ENCODE data around the gene SLC34A1. TPM values are rescaled to one million over a fixed set of nuclear protein-coding genes. Genes with fewer than 3 reads are reported as not detected.
"Not testable (repeated sequence)": the region's sequence is repeated elsewhere in the genome, so short reads cannot be mapped to it uniquely, and the experiment has no call there.

SLC34A1 gene
- total RNA-seq, 3 donors from 2014 or later = not detected

DNA sequence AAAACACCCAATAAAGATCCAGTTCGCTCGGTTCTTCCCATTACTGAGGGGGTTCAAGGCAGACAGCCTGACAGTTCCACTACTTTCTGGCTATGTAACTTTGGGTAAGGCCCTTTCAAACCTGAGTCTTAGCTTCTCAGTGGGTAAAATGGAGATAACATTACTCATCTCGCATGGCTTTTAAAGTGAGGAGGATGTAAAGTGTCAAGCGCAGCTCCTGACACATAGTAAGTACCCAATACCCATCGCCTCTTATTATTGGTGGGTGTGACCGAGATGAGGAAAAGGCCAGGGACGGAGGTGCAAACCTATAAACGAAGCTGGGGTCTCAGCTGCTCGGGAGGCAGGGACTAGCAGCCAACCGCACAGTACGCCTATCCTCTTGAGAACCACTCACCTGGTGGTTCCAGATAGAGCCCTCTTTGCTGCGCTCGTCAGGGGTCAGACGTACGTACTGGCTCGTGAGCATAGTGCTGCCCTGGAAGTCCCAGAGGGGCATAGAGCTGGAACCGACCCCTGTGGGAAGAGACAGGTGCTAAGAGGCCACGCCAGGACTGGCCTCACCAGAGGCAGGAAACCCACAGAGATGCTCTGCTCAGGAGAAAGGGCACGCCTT is 33.4 kb upstream of the SLC34A1 start:
- DNase-seq (no peak), ATAC-seq (peak; percentile 6 to 7)
- peaks cover 20% of the 10 kb centered on the region for H3K36me3 Mint-ChIP-seq (ENCODE audit: insufficient read depth)
- no peaks in the 10 kb centered on the region for H3K27me3 Mint-ChIP-seq (ENCODE audit: low read depth)
- H3K9me3 Mint-ChIP-seq = no peaks in the 10 kb centered on the region
- peaks cover 58% of the 10 kb centered on the region for H3K4me1 Mint-ChIP-seq (ENCODE audit: low read depth)
- peak overlapping the region; percentile 97 for H3K4me3 Mint-ChIP-seq

DNA sequence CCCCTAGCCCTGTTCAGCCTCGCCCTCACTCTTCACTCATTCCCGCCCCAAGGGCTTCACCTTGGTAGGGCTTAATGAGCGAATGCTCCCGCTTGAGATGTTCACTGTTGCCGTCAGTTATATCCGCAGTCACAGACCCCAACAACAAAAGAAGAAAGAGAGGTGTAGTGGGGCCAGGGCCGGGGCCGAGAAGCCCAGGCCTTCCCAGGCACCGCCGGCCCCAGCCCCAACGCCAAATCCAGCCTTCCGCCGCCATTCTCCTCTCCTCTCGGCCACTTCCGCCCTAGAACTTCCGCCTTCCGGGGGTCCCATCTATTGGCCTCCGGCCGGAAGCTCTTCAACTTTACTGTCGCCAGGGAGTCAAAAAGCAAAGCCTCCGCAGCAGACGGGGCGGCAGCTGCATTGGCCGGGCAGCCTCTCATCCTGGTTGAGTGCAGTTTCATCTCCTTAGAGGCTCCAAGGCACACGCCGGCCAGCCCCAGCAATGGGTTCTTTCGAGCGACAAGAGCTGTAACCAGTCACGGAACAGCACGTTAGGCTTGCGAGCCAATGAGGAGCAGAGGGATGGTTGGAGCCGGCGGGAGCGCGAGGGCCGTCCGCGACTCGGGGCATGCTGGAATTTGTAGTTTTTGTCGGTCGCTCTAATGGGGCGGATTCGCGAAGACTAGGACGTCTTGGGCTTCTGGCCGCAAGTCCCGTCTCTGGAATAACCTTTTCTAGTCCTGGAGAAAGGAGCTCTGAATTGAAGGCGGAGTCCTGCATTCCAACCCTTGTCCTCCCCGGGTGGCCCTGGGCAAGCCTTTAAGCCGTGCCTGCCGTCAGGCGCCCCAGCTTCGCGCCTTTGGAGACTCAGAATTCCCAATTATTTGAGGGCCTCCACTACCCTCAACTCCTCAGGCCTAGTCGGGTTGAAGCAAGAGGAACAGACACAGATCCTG is 32.6 kb upstream of the SLC34A1 start, which contains the start of gene LMAN2:
Gene LMAN2 (minus strand): TSS at position 277 of the 938 bp plus-strand sequence. CDS start 21 bp downstream, at position 256.
- ATAC-seq (peak; percentile 97 to 98), DNase-seq (peak; percentile 82)
- H3K4me1 Mint-ChIP-seq (ENCODE audit: low read depth) = peaks cover 61% of the 10 kb centered on the region
- H3K4me3 Mint-ChIP-seq = peak within 1 kb of the TSS; percentile 97
- H3K9me3 Mint-ChIP-seq = no peaks in the 10 kb centered on the region
- H3K36me3 Mint-ChIP-seq (ENCODE audit: insufficient read depth) = peaks cover 19% of the 10 kb centered on the region
- H3K27me3 Mint-ChIP-seq (ENCODE audit: low read depth) = no peaks in the 10 kb centered on the region

DNA sequence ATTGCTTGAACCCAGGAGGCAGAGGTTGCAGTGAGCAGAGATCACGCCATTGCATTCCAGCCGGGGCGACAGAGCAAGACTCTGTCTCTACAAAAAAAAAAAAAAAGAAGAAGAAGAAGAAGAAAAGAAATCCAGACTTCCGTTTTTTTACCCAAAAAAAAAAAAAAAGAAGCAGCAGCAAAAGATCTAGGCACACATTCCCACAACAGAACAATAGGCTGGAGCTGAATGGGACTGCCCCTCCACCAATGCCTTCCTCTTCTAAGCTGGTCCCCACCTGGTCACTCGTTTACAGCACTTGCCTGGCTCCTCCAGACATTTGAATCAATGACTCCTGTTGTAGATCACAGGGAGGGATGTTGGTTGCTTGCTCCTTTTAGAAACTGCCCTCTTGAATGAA is 31.1 kb upstream of the SLC34A1 start:
- Mint-ChIP-seq H3K27me3 (ENCODE audit: low read depth) (no peaks in the 10 kb centered on the region), H3K4me3 (no peak overlapping the region), H3K36me3 (ENCODE audit: insufficient read depth) (peaks cover 10% of the 10 kb centered on the region), H3K9me3 (no peaks in the 10 kb centered on the region), H3K4me1 (ENCODE audit: low read depth) (peaks cover 62% of the 10 kb centered on the region)
- ATAC-seq (no peak), DNase-seq (no peak)

DNA sequence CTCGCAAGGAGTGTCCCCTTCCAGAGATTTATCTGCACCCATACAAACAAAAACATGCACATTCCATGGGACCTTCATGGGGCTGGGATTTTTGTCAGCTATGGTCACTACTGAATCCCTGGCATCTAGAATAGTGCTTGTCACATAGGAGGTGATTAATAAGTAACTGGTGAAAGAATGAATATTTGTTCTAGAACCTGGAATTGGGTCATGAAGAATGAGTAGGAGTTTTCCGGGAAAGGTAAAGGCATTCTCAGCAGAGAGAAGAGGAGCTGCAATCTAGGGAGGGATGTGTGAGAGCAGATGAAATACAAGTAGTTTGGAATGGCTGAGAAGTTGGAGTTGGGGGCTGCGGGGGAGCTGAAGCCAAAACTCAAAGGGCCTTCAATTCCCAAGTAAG is 30.0 kb upstream of the SLC34A1 start:
- Mint-ChIP-seq H3K4me3 (no peak overlapping the region), H3K9me3 (no peaks in the 10 kb centered on the region), H3K4me1 (ENCODE audit: low read depth) (peaks cover 65% of the 10 kb centered on the region), H3K27me3 (ENCODE audit: low read depth) (no peaks in the 10 kb centered on the region), H3K36me3 (ENCODE audit: insufficient read depth) (peaks cover 6% of the 10 kb centered on the region)
- DNase-seq (no peak), ATAC-seq (no peak)

DNA sequence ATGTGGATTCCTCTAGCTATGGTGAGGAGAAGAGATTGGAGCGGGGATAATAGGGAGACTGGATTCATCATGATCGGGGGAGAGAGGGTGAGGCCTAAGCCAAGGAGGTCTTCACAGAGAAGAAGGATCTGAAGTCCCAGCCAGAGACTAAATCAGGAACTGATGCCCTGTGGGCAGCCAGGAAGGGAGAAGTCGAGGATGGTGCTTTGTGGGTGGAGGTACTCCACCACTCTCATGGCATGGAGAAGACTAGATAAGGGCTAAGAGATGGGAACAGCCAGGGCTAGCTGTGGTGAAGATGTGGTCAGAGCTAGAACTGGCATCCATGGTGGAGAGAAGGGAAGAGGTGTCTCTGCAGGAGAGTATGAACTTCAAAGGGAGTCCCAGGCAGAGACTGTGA is 29.5 kb upstream of the SLC34A1 start:
- no peak overlapping the region for H3K4me3 Mint-ChIP-seq
- ATAC-seq (no peak), DNase-seq (no peak)
- peaks cover 65% of the 10 kb centered on the region for H3K4me1 Mint-ChIP-seq (ENCODE audit: low read depth)
- H3K27me3 Mint-ChIP-seq (ENCODE audit: low read depth) = no peaks in the 10 kb centered on the region
- H3K36me3 Mint-ChIP-seq (ENCODE audit: insufficient read depth) = peaks cover 3% of the 10 kb centered on the region
- H3K9me3 Mint-ChIP-seq = no peaks in the 10 kb centered on the region

DNA sequence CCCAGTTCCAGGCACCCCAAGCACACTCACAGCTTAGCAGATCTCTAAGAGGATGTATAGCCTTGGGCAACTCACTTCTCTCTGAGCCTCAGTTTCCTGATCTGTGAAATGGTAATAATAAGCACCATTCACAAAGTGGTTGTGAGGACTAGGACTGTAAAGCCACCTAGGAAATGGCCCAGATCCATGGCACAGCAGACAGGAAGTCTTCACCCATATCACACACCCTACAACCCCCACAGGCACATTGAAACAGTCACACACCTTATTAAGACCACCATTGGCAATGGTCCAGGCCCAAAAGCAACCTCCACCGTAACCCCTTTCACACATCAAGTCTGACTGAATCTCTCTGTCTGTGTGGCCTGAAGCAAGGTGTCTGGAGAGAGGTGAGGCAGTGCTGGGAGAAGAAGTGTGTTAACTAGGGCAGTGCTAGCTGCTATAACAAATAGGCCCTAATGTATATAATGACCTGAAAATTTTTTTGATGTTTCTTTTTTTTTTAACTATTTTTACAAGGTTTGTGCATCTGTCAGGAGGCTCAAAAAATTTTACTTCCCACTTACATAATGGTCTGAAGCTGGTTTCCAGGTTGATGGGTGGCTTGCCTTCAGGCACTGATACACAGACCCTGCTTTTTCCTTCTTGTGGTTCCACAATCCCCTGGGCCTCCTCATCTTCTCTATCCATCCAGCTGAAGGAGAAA is 28.9 kb upstream of the SLC34A1 start:
- peaks cover 65% of the 10 kb centered on the region for H3K4me1 Mint-ChIP-seq (ENCODE audit: low read depth)
- no peak overlapping the region for H3K4me3 Mint-ChIP-seq
- no peaks in the 10 kb centered on the region for H3K27me3 Mint-ChIP-seq (ENCODE audit: low read depth)
- ATAC-seq (no peak), DNase-seq (no peak)
- H3K9me3 Mint-ChIP-seq = no peaks in the 10 kb centered on the region
- H3K36me3 Mint-ChIP-seq (ENCODE audit: insufficient read depth) = peaks cover 4% of the 10 kb centered on the region

DNA sequence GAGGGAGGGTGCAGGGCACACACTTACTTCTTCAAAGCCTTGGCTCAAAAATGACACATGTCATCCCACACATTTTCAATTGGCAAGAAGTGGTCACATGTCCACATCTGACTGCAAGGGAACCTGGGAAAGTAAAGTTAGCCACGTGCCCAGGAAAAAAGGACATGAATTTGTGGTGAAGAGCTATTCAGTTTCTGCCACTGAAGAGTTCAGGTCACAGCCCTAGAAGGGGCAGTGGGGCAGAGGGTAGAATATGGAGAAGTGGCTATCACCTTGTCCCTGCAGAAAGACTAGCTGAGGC is 28.4 kb upstream of the SLC34A1 start:
- H3K36me3 Mint-ChIP-seq (ENCODE audit: insufficient read depth) = peaks cover 4% of the 10 kb centered on the region
- ATAC-seq = no peak
- H3K27me3 Mint-ChIP-seq (ENCODE audit: low read depth) = no peaks in the 10 kb centered on the region
- H3K4me1 Mint-ChIP-seq (ENCODE audit: low read depth) = peaks cover 64% of the 10 kb centered on the region
- H3K9me3 Mint-ChIP-seq = no peaks in the 10 kb centered on the region
- no peak overlapping the region for H3K4me3 Mint-ChIP-seq
- DNase-seq = no peak

DNA sequence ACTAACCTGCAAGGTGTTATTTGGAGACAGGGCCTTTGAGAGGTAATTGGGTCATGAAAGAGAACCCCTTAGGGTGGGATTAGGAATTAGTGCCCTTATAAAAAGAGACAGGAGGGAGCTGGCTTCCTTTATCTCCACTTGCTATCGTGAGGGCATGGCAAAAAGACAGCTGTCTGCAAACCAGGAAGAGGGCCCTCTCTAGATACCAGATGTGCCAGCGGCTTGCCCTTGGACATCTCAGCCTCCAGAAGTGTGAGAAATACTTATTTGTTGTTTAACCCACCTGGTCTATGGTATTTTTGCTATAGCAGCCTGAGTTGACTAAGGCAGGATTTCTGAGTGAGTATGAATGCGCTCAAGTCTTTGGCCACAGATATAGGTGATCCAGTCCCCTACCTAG is 27.5 kb upstream of the SLC34A1 start:
- DNase-seq = no peak
- Mint-ChIP-seq H3K4me1 (ENCODE audit: low read depth) (peaks cover 72% of the 10 kb centered on the region), H3K36me3 (ENCODE audit: insufficient read depth) (peaks cover 4% of the 10 kb centered on the region), H3K27me3 (ENCODE audit: low read depth) (no peaks in the 10 kb centered on the region), H3K4me3 (peak overlapping the region; percentile 84), H3K9me3 (no peaks in the 10 kb centered on the region)
- no peak for ATAC-seq

DNA sequence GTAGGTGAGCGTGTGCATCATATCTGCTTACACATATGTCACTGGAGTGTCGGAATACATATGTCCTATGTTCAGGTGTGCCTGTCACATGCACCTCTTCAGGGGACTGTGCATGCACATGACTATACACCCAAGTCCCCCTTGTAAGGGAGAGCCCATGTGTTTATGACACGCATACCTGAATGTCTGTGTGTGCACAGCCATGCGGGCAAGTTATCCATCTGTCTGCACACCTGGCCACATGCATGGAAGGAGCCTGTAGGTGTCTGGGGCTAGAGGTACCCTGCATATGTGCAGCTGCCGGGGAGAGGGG is 27.1 kb upstream of the SLC34A1 start:
- peaks cover 72% of the 10 kb centered on the region for H3K4me1 Mint-ChIP-seq (ENCODE audit: low read depth)
- peak overlapping the region; percentile 84 for H3K4me3 Mint-ChIP-seq
- ATAC-seq (peak in 1 of 2 donors; percentile 5), DNase-seq (no peak)
- no peaks in the 10 kb centered on the region for H3K9me3 Mint-ChIP-seq
- peaks cover 4% of the 10 kb centered on the region for H3K36me3 Mint-ChIP-seq (ENCODE audit: insufficient read depth)
- H3K27me3 Mint-ChIP-seq (ENCODE audit: low read depth) = no peaks in the 10 kb centered on the region

DNA sequence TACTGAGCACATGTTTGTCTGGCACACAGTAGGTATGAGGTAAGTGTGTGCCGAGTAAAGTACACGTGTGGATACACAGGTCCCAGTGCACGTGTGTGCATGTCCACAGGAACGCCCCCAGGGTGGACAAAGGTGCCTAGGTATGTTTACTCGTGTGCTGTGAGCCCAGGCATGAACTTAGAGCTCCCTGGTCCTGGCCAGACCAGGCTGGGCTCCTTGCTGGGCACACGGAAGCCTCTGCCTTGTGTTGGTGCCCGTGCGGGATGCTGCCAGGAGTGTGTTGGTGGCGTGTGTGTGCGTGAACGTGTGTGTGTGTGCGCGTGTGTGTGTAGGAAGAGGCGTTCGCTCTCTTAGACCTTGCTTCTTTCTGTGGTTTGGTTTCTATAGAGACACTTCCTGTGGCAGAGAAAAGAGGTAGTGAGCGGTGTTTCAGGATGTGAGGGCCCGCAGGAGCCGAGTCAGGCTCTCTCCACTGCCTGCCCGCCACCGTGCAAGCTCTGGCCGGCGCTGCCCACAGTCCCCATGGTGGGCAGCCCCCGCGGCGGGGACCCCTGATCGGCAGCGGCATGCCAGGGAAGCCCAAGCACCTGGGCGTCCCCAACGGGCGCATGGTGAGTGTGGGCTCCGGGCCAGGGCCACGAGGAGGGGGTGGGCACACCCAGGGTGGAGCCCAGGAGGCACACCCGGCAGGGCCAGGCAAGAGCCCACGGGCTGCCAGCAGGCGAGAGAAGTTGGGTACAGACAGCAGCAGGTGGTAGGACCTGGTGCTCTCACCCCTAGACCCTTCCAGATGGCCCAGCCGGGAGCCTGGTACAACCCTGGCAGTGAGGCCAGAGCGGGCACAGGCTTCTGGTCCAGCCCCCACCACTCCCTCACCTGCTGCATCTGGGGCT is 26.5 kb upstream of the SLC34A1 start, which contains the start of gene RGS14:
Gene RGS14 (plus strand): TSS at position 466 of the 893 bp plus-strand sequence. CDS start 101 bp downstream, at position 567.
- Mint-ChIP-seq H3K4me1 (ENCODE audit: low read depth) (peaks cover 78% of the 10 kb centered on the region), H3K27me3 (ENCODE audit: low read depth) (no peaks in the 10 kb centered on the region), H3K4me3 (peak within 1 kb of the TSS; percentile 84), H3K9me3 (no peaks in the 10 kb centered on the region), H3K36me3 (ENCODE audit: insufficient read depth) (peaks cover 4% of the 10 kb centered on the region)
- DNase-seq (peak; percentile 61), ATAC-seq (peak; percentile 93 to 95)

DNA sequence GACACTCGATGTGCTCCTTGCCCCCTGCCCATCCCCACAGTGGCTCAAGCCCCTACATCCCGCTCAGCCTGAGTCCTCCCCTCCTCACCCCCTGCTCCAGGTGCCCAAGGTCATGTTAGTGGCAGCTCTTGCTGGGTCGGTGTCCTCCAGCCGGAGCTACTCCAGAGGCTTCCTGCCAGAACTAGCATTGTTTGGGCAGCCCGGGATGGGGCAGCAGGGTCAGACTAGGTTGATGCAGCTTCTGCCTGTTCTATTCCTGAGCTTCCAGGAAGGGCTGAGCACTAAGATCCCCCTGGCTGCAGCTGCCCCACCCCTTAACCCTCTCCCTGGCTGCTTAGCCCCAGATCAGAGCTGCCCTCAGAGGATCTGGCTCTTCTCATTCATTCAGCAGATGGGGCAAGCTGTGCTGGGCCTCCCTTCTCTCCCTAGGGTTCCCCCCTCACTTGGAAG is 25.8 kb upstream of the SLC34A1 start:
- Mint-ChIP-seq H3K27me3 (ENCODE audit: low read depth) (no peaks in the 10 kb centered on the region), H3K4me3 (peak overlapping the region; percentile 84), H3K36me3 (ENCODE audit: insufficient read depth) (peaks cover 4% of the 10 kb centered on the region), H3K9me3 (no peaks in the 10 kb centered on the region), H3K4me1 (ENCODE audit: low read depth) (peaks cover 84% of the 10 kb centered on the region)
- DNase-seq (no peak), ATAC-seq (no peak)

DNA sequence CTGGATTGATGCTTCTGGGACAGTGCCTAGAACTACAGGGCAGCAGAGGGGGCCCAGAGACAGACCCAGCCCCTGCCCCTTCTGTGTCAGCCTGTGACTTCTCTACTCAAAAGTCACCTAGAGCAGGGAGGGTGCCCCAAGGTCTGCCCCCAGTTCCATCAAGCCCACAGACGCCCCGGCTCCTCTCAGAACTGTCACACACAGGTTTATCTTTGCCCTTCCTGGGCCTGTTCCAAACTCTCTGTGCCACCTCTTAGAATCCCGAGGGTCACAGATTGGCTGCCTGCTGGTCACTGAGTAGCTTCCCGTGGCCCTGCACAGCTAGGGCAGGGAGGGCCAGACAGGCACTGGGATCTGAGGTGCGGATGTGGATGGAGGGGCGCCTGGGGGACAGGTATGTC is 24.8 kb upstream of the SLC34A1 start:
- Mint-ChIP-seq H3K4me3 (peak overlapping the region; percentile 84), H3K4me1 (ENCODE audit: low read depth) (peaks cover 90% of the 10 kb centered on the region), H3K9me3 (no peaks in the 10 kb centered on the region), H3K36me3 (ENCODE audit: insufficient read depth) (peaks cover 4% of the 10 kb centered on the region), H3K27me3 (ENCODE audit: low read depth) (no peaks in the 10 kb centered on the region)
- no peak for DNase-seq
- no peak for ATAC-seq

DNA sequence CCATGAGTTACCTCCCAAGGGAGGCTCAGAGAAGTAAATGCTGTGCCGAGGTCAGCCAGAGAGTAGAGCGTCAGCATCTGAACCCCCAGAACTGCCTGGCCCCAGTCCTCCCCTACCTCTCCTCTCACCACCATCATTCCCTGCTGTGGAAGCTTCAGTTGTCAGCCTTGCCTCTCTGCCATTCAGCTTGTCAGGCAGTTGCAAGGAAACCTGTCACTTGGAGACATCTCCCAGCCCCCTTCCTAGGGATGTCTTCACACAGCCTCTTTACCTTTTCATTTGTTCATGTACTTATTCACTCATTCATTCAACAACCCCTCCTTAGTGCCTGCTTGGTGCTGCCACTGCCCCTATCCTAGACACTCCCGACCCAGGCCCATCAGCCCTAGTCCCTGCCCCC is 24.4 kb upstream of the SLC34A1 start:
- H3K4me1 Mint-ChIP-seq (ENCODE audit: low read depth) = peaks cover 90% of the 10 kb centered on the region
- ATAC-seq (no peak), DNase-seq (no peak)
- peak overlapping the region; percentile 84 for H3K4me3 Mint-ChIP-seq
- H3K27me3 Mint-ChIP-seq (ENCODE audit: low read depth) = no peaks in the 10 kb centered on the region
- H3K36me3 Mint-ChIP-seq (ENCODE audit: insufficient read depth) = peaks cover 4% of the 10 kb centered on the region
- H3K9me3 Mint-ChIP-seq = no peaks in the 10 kb centered on the region

DNA sequence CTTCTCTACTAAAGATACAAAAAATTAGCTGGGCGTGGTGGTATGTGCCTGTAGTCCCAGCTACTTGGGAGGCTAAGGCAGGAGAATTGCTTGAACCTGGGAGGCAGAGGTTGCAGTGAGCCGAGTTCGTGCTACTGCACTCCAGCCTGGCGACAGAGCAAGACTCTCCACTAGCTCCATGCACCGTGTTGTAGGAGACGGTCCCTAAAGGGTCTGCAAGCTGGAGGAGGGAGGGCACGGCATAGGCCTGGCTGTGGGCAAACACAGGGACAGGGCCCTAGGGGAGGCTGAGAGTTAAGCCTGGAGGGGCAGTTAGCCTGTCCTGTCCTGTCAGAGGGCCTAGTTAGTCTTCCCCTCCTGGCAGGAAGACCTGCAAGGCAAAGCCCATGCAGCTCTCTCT is 23.5 kb upstream of the SLC34A1 start:
- not testable (repeated sequence) for ATAC-seq; H3K27me3 Mint-ChIP-seq (ENCODE audit: low read depth); DNase-seq; H3K9me3 Mint-ChIP-seq; H3K36me3 Mint-ChIP-seq (ENCODE audit: insufficient read depth); H3K4me3 Mint-ChIP-seq
- peaks cover 86% of the 10 kb centered on the region for H3K4me1 Mint-ChIP-seq (ENCODE audit: low read depth)
